Measurements from ENCODE around the gene TBC1D4.

The TBC1D4 gene

DNA sequence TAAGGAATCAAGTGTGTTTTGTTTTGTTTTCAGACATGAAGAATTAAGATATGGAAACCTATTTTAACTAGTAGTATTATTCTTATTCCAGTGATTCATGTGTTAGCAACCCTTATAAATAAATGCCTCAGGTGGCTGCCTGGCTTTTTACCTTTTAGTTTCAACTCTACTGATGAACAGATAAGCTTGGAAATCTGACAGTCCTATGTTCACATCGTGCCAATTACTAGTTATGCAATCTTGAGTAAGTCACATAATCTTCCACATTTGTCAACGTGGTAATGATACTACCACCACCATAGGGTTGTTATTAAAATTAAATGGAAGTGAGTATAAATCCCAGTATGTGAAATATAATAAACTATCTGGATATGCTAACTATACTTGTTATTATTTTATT, 64.3 kb downstream of the TBC1D4 start:
- no peak for DNase-seq (ENCODE audit: low read depth)

- DNase-seq (ENCODE audit: low read depth) = no peak
Measured at GRCh38 chr13:75417012-75417384, 65.0 kb downstream of the TBC1D4 start.

GRCh38 chr13:75416327-75417011, 65.5 kb downstream of the TBC1D4 start:
- no peak for DNase-seq (ENCODE audit: low read depth)

GRCh38 chr13:75415694-75416093, 66.3 kb downstream of the TBC1D4 start:
- no peak for DNase-seq (ENCODE audit: low read depth)

DNA sequence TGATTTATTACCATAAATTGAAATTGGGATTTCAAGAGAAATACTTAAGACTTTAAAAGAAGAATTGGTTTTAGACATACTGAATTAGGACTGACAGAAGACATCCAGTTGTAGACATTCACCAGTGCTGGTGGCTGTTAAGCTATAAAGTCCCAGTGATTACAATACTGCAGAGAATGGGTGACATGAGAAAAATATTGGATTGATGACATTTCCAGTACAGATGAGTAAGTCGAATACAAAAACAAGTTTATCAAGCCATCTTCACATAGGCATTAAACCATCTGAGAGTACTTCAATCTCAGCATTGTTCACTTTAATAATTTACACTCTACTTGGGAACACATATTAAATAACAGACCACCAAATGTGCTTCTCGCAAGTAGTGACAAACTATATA, 66.8 kb downstream of the TBC1D4 start:
- no peak for DNase-seq (ENCODE audit: low read depth)

GRCh38 chr13:75414036-75414827, 67.7 kb downstream of the TBC1D4 start:
- no peak for DNase-seq (ENCODE audit: low read depth)

DNA sequence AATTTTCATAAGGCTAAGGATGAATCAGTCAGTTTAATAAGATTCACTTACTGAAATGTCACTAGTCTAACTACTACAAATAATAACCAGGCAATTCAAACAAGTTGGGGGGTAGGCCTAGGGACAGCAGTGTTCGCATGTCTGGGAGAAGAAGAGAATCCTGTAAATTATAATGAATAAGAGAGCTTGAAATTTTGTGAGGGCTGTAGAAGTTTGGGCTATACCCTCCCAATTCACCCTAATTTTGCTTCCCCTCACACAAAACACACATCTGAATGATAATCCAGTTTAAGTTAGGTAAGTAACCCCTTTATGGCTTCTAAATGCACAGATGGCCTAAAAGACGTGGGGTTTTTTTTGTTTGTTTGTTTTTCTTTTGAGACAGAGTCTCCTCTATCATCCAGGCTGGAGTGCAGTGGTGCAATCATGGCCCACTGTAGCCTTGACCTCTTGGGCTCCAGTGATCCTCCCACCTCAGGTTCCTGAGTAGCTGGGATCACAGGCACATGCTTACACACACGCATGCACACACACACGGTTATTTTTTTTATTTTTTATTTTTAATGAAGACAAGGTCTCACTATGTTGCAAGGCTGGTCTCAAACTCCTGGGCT, 69.9 kb downstream of the TBC1D4 start:
- DNase-seq (ENCODE audit: low read depth) = no peak

GRCh38 chr13:75410207-75410606, 71.8 kb downstream of the TBC1D4 start:
- DNase-seq (ENCODE audit: low read depth) = no peak

- no peak for DNase-seq (ENCODE audit: low read depth)
Measured at GRCh38 chr13:75407998-75408397, 74.0 kb downstream of the TBC1D4 start.

DNA sequence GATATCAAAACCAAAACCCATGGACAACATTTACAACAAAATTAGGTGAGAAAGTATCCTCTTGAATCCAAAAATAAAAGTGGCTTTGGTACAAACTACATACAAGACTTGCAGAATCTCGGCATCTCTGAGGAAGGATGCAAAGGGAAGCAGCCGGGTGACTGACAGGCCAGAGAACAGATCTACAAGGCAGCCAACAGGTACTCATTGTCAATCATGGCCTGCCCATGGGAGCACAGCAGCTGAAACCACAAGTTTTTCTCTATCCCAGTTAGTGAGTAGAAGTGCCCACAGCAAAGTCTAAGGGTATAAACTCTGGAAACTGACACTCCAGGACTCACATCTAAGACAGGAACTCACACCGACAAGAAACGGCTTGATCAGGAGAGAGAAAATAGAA, 74.5 kb downstream of the TBC1D4 start:
- DNase-seq (ENCODE audit: low read depth) = no peak

DNA sequence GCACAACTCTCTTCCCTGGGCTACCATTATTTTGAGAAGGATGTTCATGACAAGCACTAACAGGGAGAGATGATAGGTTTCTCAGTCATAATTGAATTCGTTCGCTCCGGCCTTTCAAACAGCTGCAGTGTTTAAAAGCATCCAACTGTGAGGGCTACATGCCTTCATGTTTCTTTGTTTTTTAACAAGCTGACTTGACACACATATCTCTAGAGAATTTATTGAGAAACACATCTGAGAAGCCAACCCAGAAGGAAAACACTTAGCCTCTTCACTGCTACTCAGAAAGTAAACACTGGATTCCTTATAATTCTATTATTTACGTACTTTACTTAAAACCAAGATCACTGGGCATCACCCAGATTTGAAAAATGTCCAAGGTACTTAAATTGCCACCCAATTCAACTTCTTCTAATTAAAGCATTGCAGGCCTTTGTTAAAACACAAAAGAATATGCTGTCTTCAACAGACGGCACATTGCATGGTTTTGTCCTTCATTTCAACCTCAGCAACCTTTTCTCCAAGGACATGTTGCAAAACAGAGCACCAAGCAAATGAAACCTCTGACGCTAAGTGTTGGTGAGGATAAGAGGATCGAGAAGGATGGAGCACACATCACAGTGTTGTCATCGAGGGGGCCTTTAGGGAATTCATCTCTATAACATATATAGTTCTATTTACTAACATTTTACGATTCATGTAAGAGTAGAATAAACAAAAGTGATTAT, 75.8 kb downstream of the TBC1D4 start:
- no peak for DNase-seq (ENCODE audit: low read depth)

DNA sequence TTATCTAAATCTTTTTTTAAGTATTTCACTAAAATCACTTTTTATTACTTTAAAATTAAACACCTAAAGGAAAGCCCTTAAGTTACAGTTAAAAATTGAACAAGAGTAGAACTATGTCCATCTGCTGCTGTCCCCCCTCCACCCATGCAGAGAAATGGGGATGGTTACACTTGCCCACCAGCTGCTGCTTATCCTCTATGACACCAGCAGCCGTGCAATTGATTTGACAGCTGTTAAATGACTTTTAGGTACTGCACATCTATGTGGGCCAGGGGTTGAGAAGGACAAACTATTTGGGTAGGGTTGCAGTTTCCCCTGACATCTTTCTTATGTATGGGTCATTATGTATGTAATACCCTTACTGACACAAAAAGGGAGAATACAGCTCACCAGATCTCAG, 77.2 kb downstream of the TBC1D4 start:
- DNase-seq (ENCODE audit: low read depth) = no peak

- no peak for DNase-seq (ENCODE audit: low read depth)
Measured at GRCh38 chr13:75402787-75403186, 79.2 kb downstream of the TBC1D4 start.

- no peak for DNase-seq (ENCODE audit: low read depth)
Measured at GRCh38 chr13:75400775-75401174, 81.2 kb downstream of the TBC1D4 start.

- DNase-seq (ENCODE audit: low read depth) = no peak
Measured at GRCh38 chr13:75399879-75400217, 82.1 kb downstream of the TBC1D4 start.

GRCh38 chr13:75399168-75399878, 82.6 kb downstream of the TBC1D4 start:
- DNase-seq (ENCODE audit: low read depth) = no peak

GRCh38 chr13:75398072-75398471, 83.9 kb downstream of the TBC1D4 start:
- DNase-seq (ENCODE audit: low read depth) = no peak

DNA sequence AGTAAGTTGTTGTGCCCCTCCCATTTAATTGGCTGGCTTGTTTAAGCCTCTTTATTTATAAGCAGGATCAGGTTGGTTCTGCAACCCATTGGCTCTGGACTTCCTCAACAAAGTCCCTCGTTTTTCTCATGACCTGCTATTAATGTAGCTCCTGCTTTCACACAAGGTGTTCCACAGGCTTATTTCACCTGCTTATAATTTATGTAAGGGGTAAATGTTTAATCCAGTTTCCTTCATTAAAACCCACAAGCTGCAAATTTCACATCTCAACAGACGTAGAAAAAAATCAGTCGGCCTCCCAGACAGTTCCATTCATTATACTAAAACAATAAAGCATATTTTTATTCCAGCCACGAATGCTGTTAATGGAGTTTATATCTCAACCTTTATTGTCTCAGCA, 86.1 kb downstream of the TBC1D4 start:
- no peak for DNase-seq (ENCODE audit: low read depth)

- DNase-seq (ENCODE audit: low read depth) = no peak
Measured at GRCh38 chr13:75395066-75395465, 86.9 kb downstream of the TBC1D4 start.

DNA sequence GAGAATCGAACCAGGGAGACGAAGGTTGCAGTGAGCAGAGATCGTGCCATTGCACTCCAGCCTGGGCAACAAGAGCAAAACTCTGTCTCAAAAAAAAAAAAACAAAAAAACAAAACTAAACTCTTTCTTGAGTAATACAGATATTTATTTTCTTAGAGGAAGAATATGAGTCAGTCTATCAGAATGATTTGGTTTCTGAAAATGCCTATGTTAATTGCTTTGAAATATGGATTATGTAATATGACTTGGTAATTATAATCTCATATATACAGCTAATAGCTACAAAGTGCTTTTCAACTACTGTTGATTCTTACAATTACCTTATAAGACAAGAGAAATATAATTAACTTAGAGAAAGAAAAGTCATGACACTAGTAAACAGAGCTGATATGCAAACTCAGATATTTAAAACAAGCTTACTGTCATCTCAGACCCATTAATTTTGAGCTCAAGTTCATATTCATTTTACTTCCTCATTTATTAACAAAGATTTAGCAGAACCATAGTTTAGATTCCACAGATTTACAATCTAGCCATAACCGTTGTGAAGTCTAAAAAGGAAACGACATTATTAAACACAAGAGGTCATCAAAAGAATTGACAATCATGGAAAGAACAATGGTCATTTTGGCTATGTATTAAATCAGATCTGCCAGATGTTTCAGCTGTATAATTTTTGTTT, 88.0 kb downstream of the TBC1D4 start:
- DNase-seq (ENCODE audit: low read depth) = no peak

DNA sequence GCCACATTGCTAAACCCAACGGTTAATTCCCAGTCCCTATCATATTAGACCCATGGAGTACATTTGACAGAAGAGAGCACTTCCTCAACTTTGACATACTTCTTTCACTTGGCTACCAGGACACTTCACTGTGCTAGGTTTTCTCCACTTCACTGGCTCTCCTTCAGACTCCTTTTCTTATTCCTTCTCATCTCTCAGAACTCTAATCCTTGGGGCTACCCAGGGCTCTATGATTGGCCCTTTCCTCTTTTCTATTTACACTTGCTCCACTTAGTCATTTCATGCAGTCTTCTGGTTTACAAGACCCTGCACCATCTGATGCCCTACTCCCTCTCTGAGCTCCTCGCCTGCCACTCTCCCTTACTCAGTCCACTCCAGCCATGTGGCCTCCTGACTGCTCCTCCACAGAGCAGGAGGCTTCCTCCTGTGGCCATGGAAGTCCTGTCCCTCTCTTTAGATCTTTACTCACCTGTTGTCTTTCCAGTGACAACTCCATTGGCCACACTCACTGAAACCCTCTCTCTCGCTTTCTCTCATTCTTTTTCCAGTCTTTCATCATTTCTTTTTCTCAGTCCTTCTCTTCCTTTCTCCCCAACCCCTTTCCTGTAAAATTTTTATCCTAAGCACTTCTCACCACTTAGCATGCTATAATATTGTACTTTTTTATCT, 90.4 kb downstream of the TBC1D4 start:
- no peak for DNase-seq (ENCODE audit: low read depth)

All from activated T-cell treated with anti-CD3 and anti-CD28 coated beads for 24 hours (primary cell).